ENCODE measurements around the gene CEP112.
"Not testable (repeated sequence)": the region's sequence is repeated elsewhere in the genome, so short reads cannot be mapped to it uniquely, and the experiment has no call there.

Gene CEP112

GRCh38 chr17:66150708-66151107, 41.2 kb downstream of the CEP112 start:
- no peak for DNase-seq

- DNase-seq, result no peak
Measured at GRCh38 chr17:66149562-66149961, 42.4 kb downstream of the CEP112 start.

GRCh38 chr17:66146394-66146793, 45.5 kb downstream of the CEP112 start:
- no peak for DNase-seq

GRCh38 chr17:66143657-66144282, 48.2 kb downstream of the CEP112 start:
- DNase-seq, result no peak

- DNase-seq, result no peak
Measured at GRCh38 chr17:66142428-66142827, 49.5 kb downstream of the CEP112 start.

- no peak for DNase-seq
Measured at GRCh38 chr17:66138120-66138519, 53.8 kb downstream of the CEP112 start.

- no peak for DNase-seq
Measured at GRCh38 chr17:66135896-66136295, 56.0 kb downstream of the CEP112 start.

GRCh38 chr17:66135219-66135618, 56.7 kb downstream of the CEP112 start:
- DNase-seq, result no peak

- no peak for DNase-seq
Measured at GRCh38 chr17:66129759-66130158, 62.2 kb downstream of the CEP112 start.

GRCh38 chr17:66126231-66126630, 65.7 kb downstream of the CEP112 start:
- no peak for DNase-seq

GRCh38 chr17:66123163-66123562, 68.8 kb downstream of the CEP112 start:
- DNase-seq, result no peak

- DNase-seq, result no peak
Measured at GRCh38 chr17:66115246-66115645, 76.7 kb downstream of the CEP112 start.

GRCh38 chr17:66114609-66115008, 77.3 kb downstream of the CEP112 start:
- no peak for DNase-seq

GRCh38 chr17:66107731-66108130, 84.2 kb downstream of the CEP112 start:
- no peak for DNase-seq

GRCh38 chr17:66098040-66098439, 93.9 kb downstream of the CEP112 start:
- no peak for DNase-seq

- no peak for DNase-seq
Measured at GRCh38 chr17:66094727-66095126, 97.2 kb downstream of the CEP112 start.

- DNase-seq, result no peak
Measured at GRCh38 chr17:66091445-66092080, 100.4 kb downstream of the CEP112 start.

GRCh38 chr17:66089764-66090163, 102.2 kb downstream of the CEP112 start:
- no peak for DNase-seq

GRCh38 chr17:66088173-66088572, 103.8 kb downstream of the CEP112 start:
- DNase-seq, result no peak

- DNase-seq, result no peak
Measured at GRCh38 chr17:66087073-66087472, 104.9 kb downstream of the CEP112 start.

GRCh38 chr17:66085221-66085620, 106.7 kb downstream of the CEP112 start:
- no peak for DNase-seq

- not testable (repeated sequence) for DNase-seq
Measured at GRCh38 chr17:66080670-66081069, 111.3 kb downstream of the CEP112 start.

- DNase-seq, result no peak
Measured at GRCh38 chr17:66076546-66077190, 115.3 kb downstream of the CEP112 start.

GRCh38 chr17:66073384-66073783, 118.5 kb downstream of the CEP112 start:
- no peak for DNase-seq
